ENCODE measurements around the gene CHST15. TPM values are rescaled to one million over a fixed set of nuclear protein-coding genes. Genes with fewer than 3 reads are reported as not detected.

CHST15 gene
- total and polyA plus RNA-seq, 8 donors, result 4.8 to 17.3 (median 12.4) TPM

- intact Hi-C loops (cut with DNase I), result no loop called here
- FAIRE-seq (no peak), ATAC-seq (no peak), DNase-seq (peak in 1 of 6 donors; percentile 18)
- Histone ChIP-seq H3K9me3 (no peaks in the 10 kb centered on the region), H3K27me3 (no peaks in the 10 kb centered on the region), H3K27ac (no peak overlapping the region), H3K4me3 (no peak overlapping the region), H3K4me1 (no peaks in the 10 kb centered on the region), H3K36me3 (no peaks in the 10 kb centered on the region)
- TF ChIP-seq, protein P1, sequence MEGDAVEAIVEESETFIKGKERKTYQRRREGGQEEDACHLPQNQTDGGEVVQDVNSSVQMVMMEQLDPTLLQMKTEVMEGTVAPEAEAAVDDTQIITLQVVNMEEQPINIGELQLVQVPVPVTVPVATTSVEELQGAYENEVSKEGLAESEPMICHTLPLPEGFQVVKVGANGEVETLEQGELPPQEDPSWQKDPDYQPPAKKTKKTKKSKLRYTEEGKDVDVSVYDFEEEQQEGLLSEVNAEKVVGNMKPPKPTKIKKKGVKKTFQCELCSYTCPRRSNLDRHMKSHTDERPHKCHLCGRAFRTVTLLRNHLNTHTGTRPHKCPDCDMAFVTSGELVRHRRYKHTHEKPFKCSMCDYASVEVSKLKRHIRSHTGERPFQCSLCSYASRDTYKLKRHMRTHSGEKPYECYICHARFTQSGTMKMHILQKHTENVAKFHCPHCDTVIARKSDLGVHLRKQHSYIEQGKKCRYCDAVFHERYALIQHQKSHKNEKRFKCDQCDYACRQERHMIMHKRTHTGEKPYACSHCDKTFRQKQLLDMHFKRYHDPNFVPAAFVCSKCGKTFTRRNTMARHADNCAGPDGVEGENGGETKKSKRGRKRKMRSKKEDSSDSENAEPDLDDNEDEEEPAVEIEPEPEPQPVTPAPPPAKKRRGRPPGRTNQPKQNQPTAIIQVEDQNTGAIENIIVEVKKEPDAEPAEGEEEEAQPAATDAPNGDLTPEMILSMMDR (IDR thresholded peaks at IDR 0.05), result no peak
- WGBS, 2 donors, result 85 to 92% methylated on average over 5 of the region's 5 CpGs
Measured at GRCh38 chr10:124049484-124049883, 43.9 kb downstream of the CHST15 start.

- no peak for FAIRE-seq
- DNase-seq, result peak in 1 of 6 donors; percentile 40
- TF ChIP-seq, protein P1 (IDR thresholded peaks at IDR 0.05), result no peak
- intact Hi-C loops (cut with DNase I), result no loop called here
- 33 to 37% methylated on average over 19 of the region's 19 CpGs for WGBS, 2 donors
- Histone ChIP-seq H3K36me3 (no peaks in the 10 kb centered on the region), H3K4me1 (no peaks in the 10 kb centered on the region), H3K4me3 (no peak overlapping the region), H3K27me3 (no peaks in the 10 kb centered on the region), H3K27ac (no peak overlapping the region), H3K9me3 (no peaks in the 10 kb centered on the region)
- ATAC-seq, result no peak
Measured at GRCh38 chr10:124048371-124049290, 44.8 kb downstream of the CHST15 start.

DNA sequence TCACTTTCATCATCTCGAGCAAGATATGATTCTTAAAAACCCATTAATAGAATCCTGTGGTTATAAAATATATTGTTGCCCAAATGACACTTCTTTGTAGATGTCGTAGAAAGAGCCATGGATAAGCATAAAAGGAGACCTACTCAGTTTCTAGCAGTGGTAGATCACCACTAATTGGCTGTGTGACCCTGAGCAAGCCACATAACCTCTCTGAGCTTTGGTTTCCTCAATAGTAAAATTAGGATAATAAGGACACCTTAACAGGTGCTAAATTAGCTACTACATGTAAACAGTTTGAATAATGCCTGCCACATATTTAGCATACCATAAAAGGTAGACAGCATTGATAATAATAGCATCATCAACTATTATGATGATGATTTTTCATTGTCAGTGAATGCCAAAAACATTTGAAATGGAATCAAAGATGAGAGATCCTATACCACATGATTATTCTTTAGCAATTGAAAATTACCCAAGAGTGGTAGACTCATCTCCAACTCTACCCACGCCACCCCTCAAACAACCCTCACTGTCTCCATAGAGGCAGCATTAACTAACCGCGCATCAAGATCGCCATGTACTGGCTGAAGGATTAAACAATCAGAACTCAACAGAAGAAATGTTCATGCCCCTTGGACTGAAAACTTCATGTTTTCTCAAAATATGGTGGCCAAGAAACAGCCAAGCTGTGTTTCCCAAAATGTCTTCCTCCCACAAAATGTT is 45.8 kb downstream of the CHST15 start:
- DNase-seq, result no peak
- 78 to 81% methylated on average over 6 of the region's 6 CpGs for WGBS, 2 donors
- Histone ChIP-seq H3K9me3 (no peaks in the 10 kb centered on the region), H3K4me3 (no peak overlapping the region), H3K4me1 (no peaks in the 10 kb centered on the region), H3K27ac (no peak overlapping the region), H3K27me3 (no peaks in the 10 kb centered on the region), H3K36me3 (no peaks in the 10 kb centered on the region)
- TF ChIP-seq, protein P1 (IDR thresholded peaks at IDR 0.05), result no peak
- intact Hi-C loops (cut with DNase I), result no loop called here
- FAIRE-seq, result no peak
- no peak for ATAC-seq

GRCh38 chr10:124045801-124046355 is 47.5 kb downstream of the CHST15 start:
- no peak overlapping the region for H3K27ac ChIP-seq
- WGBS, 2 donors, result 73 to 79% methylated on average over 18 of the region's 18 CpGs
- H3K27me3 ChIP-seq, result no peaks in the 10 kb centered on the region
- FAIRE-seq, result no peak
- ATAC-seq, result no peak
- H3K9me3 ChIP-seq, result no peaks in the 10 kb centered on the region
- H3K36me3 ChIP-seq, result no peaks in the 10 kb centered on the region
- intact Hi-C loops (cut with DNase I), result no loop called here
- no peaks in the 10 kb centered on the region for H3K4me1 ChIP-seq
- TF ChIP-seq, protein P1 (IDR thresholded peaks at IDR 0.05), result no peak
- no peak overlapping the region for H3K4me3 ChIP-seq
- peak in 1 of 6 donors; percentile 43 for DNase-seq
